Sciatic nerve (tissue), 2 donors: ENCODE data around the gene ZSWIM7. TPM values are rescaled to one million over a fixed set of nuclear protein-coding genes. Genes with fewer than 3 reads are reported as not detected.
A peak's percentile ranks its signal among the peaks of the same experiment; 100 is the strongest.

Source experiments
- ATAC-seq: fragments of 200-7000 bp; cut with Tn5 transposase; one replicate; pipeline ENCODE4 v1.9.1; 2020; ENCODE audit warnings: mild to moderate bottlenecking, moderate library complexity
- DNase-seq: peaks from one replicate; pipeline ENCODE4 v3.0.0-alpha.2; 2020; ENCODE audit warnings: low spot score
- intact Hi-C: fragments of 100-400 bp; cut with DNase I; formaldehyde crosslinking; loops from one replicate; pipeline ENCODE4 v1.14.2; 2022
- total RNA-seq: library from RNA; stranded (reverse); fragmentation: NEBNext Ultra II Directional; extraction: Animal tissue kit (Norgen Biotek cat#: 25700); gene quantifications from one replicate; pipeline ENCODE4 v1.2.1, GENCODE V29; 2021
- donor health status: DM: no; HTN: no; CAD: no.
- donor health status: DM: no; HTN: no; CAD: no.

The ZSWIM7 gene
- total RNA-seq, 1 donor from 2014 or later = 19.3 TPM

GRCh38 chr17:15966183-15966878 is 33.2 kb downstream of the ZSWIM7 start:
- intact Hi-C loops = no loop called here
- DNase-seq = no peak

GRCh38 chr17:15965528-15965927 is 34.0 kb downstream of the ZSWIM7 start:
- intact Hi-C loops = no loop called here
- ATAC-seq (no peak), DNase-seq (no peak)

More at GRCh38 chr17:15966183-15966878, 33.2 kb downstream of the ZSWIM7 start:
- peak; percentile 58 for ATAC-seq

GRCh38 chr17:15963670-15964110 is 35.8 kb downstream of the ZSWIM7 start:
- DNase-seq = no peak
- intact Hi-C loops = no loop called here
- no peak for ATAC-seq

- intact Hi-C loops = no loop called here
- ATAC-seq (peak; percentile 20), DNase-seq (no peak)
Observed at GRCh38 chr17:15958484-15958854, 41.0 kb downstream of the ZSWIM7 start.

GRCh38 chr17:15957608-15958307 is 41.7 kb downstream of the ZSWIM7 start:
- ATAC-seq (no peak), DNase-seq (no peak)
- intact Hi-C loops = no loop called here

GRCh38 chr17:15957206-15957605 is 42.3 kb downstream of the ZSWIM7 start:
- ATAC-seq = no peak
- intact Hi-C loops = no loop called here
- no peak for DNase-seq

GRCh38 chr17:15955793-15956541 is 43.5 kb downstream of the ZSWIM7 start:
- no peak for DNase-seq
- ATAC-seq = no peak

GRCh38 chr17:15954222-15954621 is 45.3 kb downstream of the ZSWIM7 start:
- no peak for DNase-seq
- no peak for ATAC-seq
- intact Hi-C loops = no loop called here

More at GRCh38 chr17:15955793-15956541, 43.5 kb downstream of the ZSWIM7 start:
- intact Hi-C loops = no loop called here

- DNase-seq = no peak
- no peak for ATAC-seq
- intact Hi-C loops = no loop called here
Observed at GRCh38 chr17:15952916-15953790, 46.4 kb downstream of the ZSWIM7 start.

- DNase-seq = no peak
- no peak for ATAC-seq
- intact Hi-C loops = no loop called here
Observed at GRCh38 chr17:15952048-15952532, 47.4 kb downstream of the ZSWIM7 start.

- intact Hi-C loops = no loop called here
- DNase-seq (peak; percentile 39), ATAC-seq (no peak)
Observed at GRCh38 chr17:15951368-15952047, 48.0 kb downstream of the ZSWIM7 start.

- intact Hi-C loops = no loop called here
- DNase-seq (no peak), ATAC-seq (no peak)
Observed at GRCh38 chr17:15947976-15948752, 51.3 kb downstream of the ZSWIM7 start.

GRCh38 chr17:15947271-15947670 is 52.2 kb downstream of the ZSWIM7 start:
- ATAC-seq = no peak
- DNase-seq = no peak
- intact Hi-C loops = no loop called here

- DNase-seq (no peak), ATAC-seq (no peak)
- intact Hi-C loops = no loop called here
Observed at GRCh38 chr17:15946611-15947120, 52.8 kb downstream of the ZSWIM7 start.

GRCh38 chr17:15945527-15946191 is 53.8 kb downstream of the ZSWIM7 start:
- intact Hi-C loops = no loop called here
- peak; percentile 63 for DNase-seq
- ATAC-seq = peak; percentile 41

- DNase-seq (peak; percentile 72), ATAC-seq (peak; percentile 80)
- intact Hi-C loops = no loop called here
Observed at GRCh38 chr17:15944759-15945526, 54.6 kb downstream of the ZSWIM7 start, which contains the start of gene ADORA2B. ADORA2B (plus strand) TSS chr17:15945130; CDS start chr17:15945249, 119 bp downstream.
